SW480 (cell line): ENCODE data around the gene CHAD.
"Not testable (repeated sequence)": the region's sequence is repeated elsewhere in the genome, so short reads cannot be mapped to it uniquely, and the experiment has no call there.

Experiments used
- DNase-seq: peaks from one replicate; pipeline ENCODE4 v3.0.0-alpha.2; 2016; ENCODE audit warnings: low spot score

CHAD gene

GRCh38 chr17:50493744-50494143 is 25.1 kb upstream of the CHAD start:
- DNase-seq: no peak

- no peak for DNase-seq
Measured at GRCh38 chr17:50492214-50492613, 23.5 kb upstream of the CHAD start.

GRCh38 chr17:50491505-50491904 is 22.8 kb upstream of the CHAD start:
- no peak for DNase-seq

GRCh38 chr17:50488880-50489279 is 20.2 kb upstream of the CHAD start:
- no peak for DNase-seq

GRCh38 chr17:50487213-50488096 is 18.8 kb upstream of the CHAD start:
- DNase-seq: no peak

- DNase-seq: no peak
Measured at GRCh38 chr17:50484386-50485155, 15.9 kb upstream of the CHAD start.

GRCh38 chr17:50483266-50483665 is 14.6 kb upstream of the CHAD start:
- DNase-seq: no peak

- DNase-seq: peak; percentile 93
Measured at GRCh38 chr17:50482516-50482915, 13.8 kb upstream of the CHAD start.

- DNase-seq: no peak
Measured at GRCh38 chr17:50482110-50482509, 13.4 kb upstream of the CHAD start.

GRCh38 chr17:50481648-50482047 is 13.0 kb upstream of the CHAD start:
- no peak for DNase-seq

- DNase-seq: no peak
Measured at GRCh38 chr17:50480854-50481490, 12.3 kb upstream of the CHAD start.

GRCh38 chr17:50480142-50480764 is 11.6 kb upstream of the CHAD start:
- DNase-seq: no peak

GRCh38 chr17:50479522-50480141 is 11.0 kb upstream of the CHAD start:
- peak; percentile 88 for DNase-seq

GRCh38 chr17:50478391-50479381 is 10.0 kb upstream of the CHAD start, which contains the start of gene RSAD1:
RSAD1 (plus strand) TSS chr17:50478860; CDS start chr17:50478885, 25 bp downstream.
- DNase-seq: peak; percentile 90

GRCh38 chr17:50477976-50478375 is 9.3 kb upstream of the CHAD start:
- DNase-seq: no peak

GRCh38 chr17:50476545-50477315 is 8.1 kb upstream of the CHAD start:
- no peak for DNase-seq

GRCh38 chr17:50475775-50476544 is 7.3 kb upstream of the CHAD start:
- DNase-seq: not testable (repeated sequence)

- no peak for DNase-seq
Measured at GRCh38 chr17:50475362-50475761, 6.7 kb upstream of the CHAD start.

GRCh38 chr17:50474523-50474922 is 5.8 kb upstream of the CHAD start:
- DNase-seq: no peak
